GM12891 (cell line): Measurements from ENCODE around the gene OR8S1.

ENCODE experiments used
- POLR2A ChIP-seq: IDR thresholded peaks from 2 replicates; pipeline ENCODE4 v1.6.1; 2011; ENCODE audit warnings: low read depth, low read length, control low read depth
- POLR2AphosphoS5 ChIP-seq: IDR thresholded peaks from 2 replicates; pipeline ENCODE4 v1.6.1; 2011; ENCODE audit warnings: low read depth, low read length, control low read depth

- no peak for TF ChIP-seq POLR2A
- TF ChIP-seq POLR2AphosphoS5: no peak
Measured at GRCh38 chr12:48572326-48572725, 46.9 kb downstream of the OR8S1 start.
